Activated B cell treated with CpG ODN at 0.5 μM for 24 hours (primary cell): Measurements from ENCODE around the gene GCK. TPM values are rescaled to one million over a fixed set of nuclear protein-coding genes. Genes with fewer than 3 reads are reported as not detected.

Experiments used
- ATAC-seq: fragments of 200-7000 bp; cut with Tn5 transposase; one replicate; pipeline ENCODE4 v1.10.0; 2021; ENCODE audit warnings: low read depth, mild to moderate bottlenecking, moderate library complexity
- CTCF ChIA-PET: fragments of 350-600 bp; sonication (Branson Sonifier 250); formaldehyde crosslinking; loops from one replicate; lab custom pipeline; 2021; ENCODE audit warnings: antibody characterized with exemption; lab: Charles Lee
- POLR2A ChIA-PET: fragments of 350-600 bp; sonication (Branson Sonifier 250); formaldehyde crosslinking; loops from one replicate; lab custom pipeline; 2021; ENCODE audit warnings: antibody characterized with exemption; lab: Charles Lee
- DNase-seq: peaks from one replicate; pipeline ENCODE4 v3.0.0; 2022
- H3K27ac Mint-ChIP-seq: one replicate; pipeline ENCODE4 v1.8.0; 2020; ENCODE audit warnings: mixed read lengths
- H3K27me3 Mint-ChIP-seq: one replicate; pipeline ENCODE4 v1.8.0; 2021; ENCODE audit warnings: mixed read lengths
- H3K36me3 Mint-ChIP-seq: one replicate; pipeline ENCODE4 v1.8.0; 2021; ENCODE audit warnings: low read depth, mixed read lengths
- H3K4me1 Mint-ChIP-seq: one replicate; pipeline ENCODE4 v1.8.0; 2021; ENCODE audit warnings: mixed read lengths
- H3K4me3 Mint-ChIP-seq: one replicate; pipeline ENCODE4 v1.8.0; 2020; ENCODE audit warnings: mild to moderate bottlenecking, mixed read lengths
- H3K9me3 Mint-ChIP-seq: one replicate; pipeline ENCODE4 v1.8.0; 2020; ENCODE audit warnings: mixed read lengths
- intact Hi-C: fragments of 100-400 bp; cut with micrococcal nuclease; formaldehyde crosslinking; loops from one replicate; pipeline ENCODE4 v1.15.1; 2024
- total RNA-seq: library from RNA; stranded (reverse); gene quantifications from 2 replicates; pipeline ENCODE4 v1.2.3, GENCODE V29; 2022
- TF ChIP-seq, protein P1 (sequence below): fragments of 200-600 bp; IDR thresholded peaks from one replicate; pipeline ENCODE4 v1.8.0; 2022; ENCODE audit warnings: antibody characterized with exemption, mild to moderate bottlenecking

The GCK gene
- total RNA-seq, 1 donor from 2014 or later = 0.13 TPM

DNA sequence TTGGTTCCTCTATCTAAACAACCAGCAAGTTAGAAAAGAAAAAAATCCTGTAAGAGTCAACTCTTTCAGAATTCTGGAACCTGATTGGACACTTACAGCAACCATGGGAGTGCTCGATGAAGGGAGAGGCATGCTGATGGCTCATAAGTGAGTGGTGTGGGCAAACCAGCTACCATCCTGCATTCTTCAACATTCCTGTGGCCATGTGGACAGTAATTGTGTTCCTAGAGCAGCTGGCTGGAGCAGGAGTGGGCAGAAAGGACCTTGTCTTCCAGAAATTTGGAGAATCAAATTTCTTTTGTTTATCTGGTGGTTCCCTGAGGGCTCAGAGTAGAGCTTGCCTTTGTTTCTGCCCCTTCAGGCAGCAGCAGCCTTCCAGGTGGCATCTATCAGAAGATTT is 25.6 kb downstream of the GCK start:
- Mint-ChIP-seq H3K4me1 (peaks cover 11% of the 10 kb centered on the region), H3K4me3 (no peak overlapping the region), H3K9me3 (peaks cover 9% of the 10 kb centered on the region), H3K27ac (no peak overlapping the region), H3K27me3 (no peaks in the 10 kb centered on the region), H3K36me3 (no peaks in the 10 kb centered on the region)
- ChIA-PET CTCF (no interaction called here), POLR2A (no interaction called here)
- TF ChIP-seq, protein P1, sequence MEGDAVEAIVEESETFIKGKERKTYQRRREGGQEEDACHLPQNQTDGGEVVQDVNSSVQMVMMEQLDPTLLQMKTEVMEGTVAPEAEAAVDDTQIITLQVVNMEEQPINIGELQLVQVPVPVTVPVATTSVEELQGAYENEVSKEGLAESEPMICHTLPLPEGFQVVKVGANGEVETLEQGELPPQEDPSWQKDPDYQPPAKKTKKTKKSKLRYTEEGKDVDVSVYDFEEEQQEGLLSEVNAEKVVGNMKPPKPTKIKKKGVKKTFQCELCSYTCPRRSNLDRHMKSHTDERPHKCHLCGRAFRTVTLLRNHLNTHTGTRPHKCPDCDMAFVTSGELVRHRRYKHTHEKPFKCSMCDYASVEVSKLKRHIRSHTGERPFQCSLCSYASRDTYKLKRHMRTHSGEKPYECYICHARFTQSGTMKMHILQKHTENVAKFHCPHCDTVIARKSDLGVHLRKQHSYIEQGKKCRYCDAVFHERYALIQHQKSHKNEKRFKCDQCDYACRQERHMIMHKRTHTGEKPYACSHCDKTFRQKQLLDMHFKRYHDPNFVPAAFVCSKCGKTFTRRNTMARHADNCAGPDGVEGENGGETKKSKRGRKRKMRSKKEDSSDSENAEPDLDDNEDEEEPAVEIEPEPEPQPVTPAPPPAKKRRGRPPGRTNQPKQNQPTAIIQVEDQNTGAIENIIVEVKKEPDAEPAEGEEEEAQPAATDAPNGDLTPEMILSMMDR = no peak
- no peak for DNase-seq
- intact Hi-C loops = no loop called here
- no peak for ATAC-seq

DNA sequence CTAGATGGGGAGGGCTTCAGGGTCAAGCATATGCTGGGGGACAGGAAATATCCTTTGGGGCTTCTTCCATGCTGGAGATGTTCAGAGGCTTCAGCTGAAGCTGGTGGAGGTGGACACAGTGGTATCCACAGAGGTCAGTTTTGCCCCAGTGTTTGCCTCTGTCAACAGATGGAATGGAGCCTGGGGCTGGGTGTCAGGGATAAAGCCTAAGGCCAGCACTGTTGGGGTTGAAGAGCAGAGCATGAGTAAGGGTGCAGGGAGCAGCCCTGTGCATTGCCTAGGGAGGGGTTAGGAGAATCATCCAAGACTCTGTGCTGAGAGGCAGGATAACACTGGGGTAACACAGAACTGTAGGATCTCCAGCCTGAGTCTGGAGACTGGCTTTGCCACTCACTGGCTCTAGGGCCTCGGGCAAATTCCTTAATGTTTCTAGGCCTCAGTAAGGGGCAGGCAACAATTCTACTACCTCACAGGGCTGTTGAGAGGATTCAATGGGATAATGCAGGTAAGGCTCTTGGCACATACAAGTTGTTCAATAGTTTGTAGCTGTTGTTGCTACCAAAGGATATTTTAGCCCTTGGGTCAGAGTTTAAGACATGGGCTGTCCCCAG is 26.3 kb downstream of the GCK start:
- Mint-ChIP-seq H3K27me3 (no peaks in the 10 kb centered on the region), H3K4me3 (no peak overlapping the region), H3K9me3 (peaks cover 9% of the 10 kb centered on the region), H3K36me3 (no peaks in the 10 kb centered on the region), H3K27ac (no peak overlapping the region), H3K4me1 (peaks cover 6% of the 10 kb centered on the region)
- TF ChIP-seq, protein P1 = no peak
- no peak for DNase-seq
- CTCF ChIA-PET = no interaction called here
- no peak for ATAC-seq
- intact Hi-C loops = no loop called here
- POLR2A ChIA-PET = no interaction called here

DNA sequence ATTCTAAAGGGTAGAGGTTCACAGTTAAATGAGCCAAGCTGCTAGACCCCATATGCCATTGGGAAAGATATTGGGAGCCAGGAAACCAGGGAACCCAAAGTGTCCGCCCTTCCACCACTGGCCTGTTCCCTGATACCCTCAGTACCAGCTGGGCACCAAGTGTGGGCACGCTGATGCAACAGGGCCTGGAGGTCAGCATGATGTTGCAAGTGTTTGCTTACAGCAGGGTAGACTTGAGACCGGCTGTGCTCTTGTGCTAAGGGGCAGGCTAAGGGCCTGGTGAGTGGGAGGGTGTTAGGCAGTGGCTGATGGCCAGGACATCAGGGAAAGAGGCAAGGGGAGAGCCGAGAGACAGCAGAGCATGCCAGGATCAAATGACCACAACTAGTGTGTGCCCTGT is 27.1 kb downstream of the GCK start:
- no peak overlapping the region for H3K27ac Mint-ChIP-seq
- intact Hi-C loops = no loop called here
- peaks cover 9% of the 10 kb centered on the region for H3K9me3 Mint-ChIP-seq
- no peak overlapping the region for H3K4me3 Mint-ChIP-seq
- ATAC-seq = no peak
- no peaks in the 10 kb centered on the region for H3K36me3 Mint-ChIP-seq
- TF ChIP-seq, protein P1 = no peak
- H3K27me3 Mint-ChIP-seq = no peaks in the 10 kb centered on the region
- POLR2A ChIA-PET = no interaction called here
- CTCF ChIA-PET = no interaction called here
- H3K4me1 Mint-ChIP-seq = no peaks in the 10 kb centered on the region
- DNase-seq = no peak

DNA sequence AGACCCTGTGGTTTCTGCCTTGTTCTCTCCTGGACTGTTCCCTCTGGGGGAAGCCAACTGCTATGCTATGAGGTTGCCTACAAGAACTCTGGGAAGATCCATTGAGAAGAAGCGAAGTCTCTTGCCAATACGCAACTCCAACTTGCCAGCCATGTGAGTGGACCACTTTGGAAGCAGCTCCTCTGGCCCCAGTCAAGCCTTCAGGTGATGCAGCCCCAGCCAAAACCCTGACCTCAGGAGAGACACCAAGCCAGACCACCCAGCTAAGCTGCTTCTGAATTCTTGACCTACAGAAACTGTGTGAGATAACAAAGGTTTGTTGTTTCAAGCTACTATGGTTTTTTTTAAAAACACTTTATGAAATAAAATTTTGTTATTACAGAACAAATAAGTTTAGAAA is 27.9 kb downstream of the GCK start:
- ChIA-PET POLR2A (no interaction called here), CTCF (no interaction called here)
- Mint-ChIP-seq H3K27me3 (no peaks in the 10 kb centered on the region), H3K27ac (no peak overlapping the region), H3K36me3 (no peaks in the 10 kb centered on the region), H3K4me1 (no peaks in the 10 kb centered on the region), H3K9me3 (peaks cover 9% of the 10 kb centered on the region), H3K4me3 (no peak overlapping the region)
- TF ChIP-seq, protein P1 = no peak
- intact Hi-C loops = no loop called here
- no peak for ATAC-seq
- no peak for DNase-seq

DNA sequence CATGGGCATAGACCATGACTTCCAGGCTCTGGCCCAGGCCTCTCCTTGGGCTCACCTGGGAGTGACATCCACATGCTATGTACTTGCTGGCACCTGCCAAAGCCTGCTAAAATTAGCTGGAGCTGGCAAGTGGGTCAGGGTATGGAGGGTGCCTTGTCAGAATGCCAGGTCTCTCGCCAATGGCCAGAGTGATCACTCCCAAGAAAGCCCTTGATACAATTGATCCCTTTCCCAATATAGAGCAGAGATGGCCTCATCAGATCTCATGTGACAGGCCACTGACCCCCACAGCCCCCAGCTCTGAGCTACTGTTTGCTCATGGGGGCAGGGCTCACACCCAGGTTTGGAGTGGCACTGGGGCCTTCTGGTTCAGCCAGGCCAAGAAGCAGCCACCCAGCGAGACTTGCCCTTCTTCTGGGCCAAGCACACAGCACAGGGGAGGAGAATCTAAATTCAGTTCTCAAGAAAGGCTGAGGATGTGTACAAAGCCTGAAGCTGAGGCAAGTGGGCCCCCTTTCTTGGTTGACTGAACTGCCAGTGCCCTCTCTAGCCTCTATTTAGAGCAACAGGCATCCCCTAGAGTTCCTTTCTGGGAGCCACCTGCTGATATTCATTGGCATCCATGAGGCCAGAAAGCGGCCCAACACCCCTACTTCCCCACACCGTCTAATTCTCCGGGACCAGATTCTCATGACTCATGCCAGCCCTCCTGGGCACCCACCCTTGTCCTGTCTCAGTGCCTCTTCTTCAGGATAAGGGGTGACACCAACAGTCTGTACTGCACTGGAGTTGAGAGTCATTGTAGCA is 29.2 kb downstream of the GCK start:
- peaks cover 9% of the 10 kb centered on the region for H3K9me3 Mint-ChIP-seq
- CTCF ChIA-PET = no interaction called here
- intact Hi-C loops = no loop called here
- H3K27ac Mint-ChIP-seq = no peak overlapping the region
- ATAC-seq (no peak), DNase-seq (no peak)
- no peaks in the 10 kb centered on the region for H3K4me1 Mint-ChIP-seq
- no peaks in the 10 kb centered on the region for H3K27me3 Mint-ChIP-seq
- H3K4me3 Mint-ChIP-seq = no peak overlapping the region
- H3K36me3 Mint-ChIP-seq = no peaks in the 10 kb centered on the region
- TF ChIP-seq, protein P1 = no peak
- POLR2A ChIA-PET = no interaction called here
